ENCODE measurements around the gene NANP. TPM values are rescaled to one million over a fixed set of nuclear protein-coding genes. Genes with fewer than 3 reads are reported as not detected.

NANP gene
- total and polyA plus RNA-seq, 9 of the 15 experiments (the other 6 are each of a cell fraction or from before 2014, with no cell fraction given), result 5.4 to 8.4 (median 6.9) TPM

DNA sequence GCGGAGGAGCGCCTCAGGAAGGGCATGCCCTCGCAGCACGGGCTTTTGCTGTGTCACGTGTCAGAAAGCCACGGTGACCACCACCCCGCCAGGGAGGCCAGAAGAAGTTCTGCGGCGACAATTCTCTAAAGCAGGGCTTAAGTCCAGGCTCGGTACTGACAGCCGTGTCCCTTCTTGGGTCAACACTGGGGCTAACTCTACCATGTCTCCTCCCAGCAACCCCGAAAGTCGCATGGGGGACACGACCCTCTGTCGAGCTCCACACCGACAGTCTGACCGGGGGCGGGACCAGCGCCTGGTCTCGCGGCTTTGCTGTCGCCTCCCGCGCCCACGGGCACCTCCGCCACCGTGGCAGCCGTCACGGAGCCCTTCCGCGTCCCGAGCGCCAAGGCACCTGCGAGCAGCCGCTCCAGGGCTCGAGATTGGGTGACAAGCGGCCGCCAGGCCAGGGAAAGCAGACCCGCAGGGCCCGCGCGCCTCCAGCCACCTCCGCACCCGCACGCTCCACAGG lies 534 bp downstream of the NANP start:
- Histone ChIP-seq H3K9me1 (ENCODE audit: control insufficient read depth, insufficient read depth, low read length) (no peaks in the 10 kb centered on the region), H3K79me2 (ENCODE audit: control insufficient read depth, insufficient read depth, low read length) (peaks cover 69% of the 10 kb centered on the region), H3K36me3 (ENCODE audit: control insufficient read depth, insufficient read depth, low read length) (peaks cover 13% of the 10 kb centered on the region; the same call in 2 of the 3 replicates), H3K4me2 (ENCODE audit: insufficient read depth, low read length) (peak overlapping the region; percentile 90), H3K4me1 (replicated peaks in 1 of 2; ENCODE audit: control insufficient read depth in 2 of 2, insufficient read depth in 2 of 2, low read length in 2 of 2) (peaks cover 8 to 21% of the 10 kb centered on the region in 2 experiments; a peak in 4 of 5 replicates), H4K20me1 (replicated peaks; ENCODE audit: control insufficient read depth, insufficient read depth, low read length) (no peaks in the 10 kb centered on the region), H3K9ac (ENCODE audit: insufficient read depth in 1 of 2, low read depth in 2 of 2, low read length in 2 of 2) (peak overlapping the region; percentile 91 to 98), H3K27me3 (ENCODE audit: control insufficient read depth in 2 of 2, insufficient read depth in 2 of 2, low read length in 2 of 2) (no peaks in the 10 kb centered on the region), H3K9me3 (replicated peaks; ENCODE audit: control insufficient read depth, insufficient read depth, low read depth, low read length) (no peaks in the 10 kb centered on the region), H3K4me3 (peak overlapping the region; percentile 59), H3K27ac (ENCODE audit: extremely low read depth, low read depth, low read length) (peak overlapping the region; percentile 94), H2AFZ (ENCODE audit: low read depth, low read length) (peak overlapping the region; percentile 71)
- peak in 2 of 4 experiments; percentile 33 to 53 for DNase-seq (ENCODE audit: extremely low read depth in 1 of 4, low spot score in 3 of 4)
- WGBS (ENCODE audit: insufficient coverage, low coverage, missing lambda C conversion rate), result 1% methylated on average over 38 of the region's 45 CpGs
- intact Hi-C loops (cut with micrococcal nuclease), result loop anchor here (5.0 kb wide), 1 partner anchor 74 kb away; the partner anchor contains the start of gene ZNF337
- in situ Hi-C loops (cut with MboI), result no loop called here
- peak; percentile 57 for ATAC-seq
- ChIA-PET POLR2A (no interaction called here), CTCF (ENCODE audit: low intra/inter-chr PET ratio) (no interaction called here)
- no peak for FAIRE-seq
- no TSS peak for BruUV-seq (replicated peaks)
- 0 out of 2 replicates have a peak, but pooled peaks have one; percentile 17 for TF ChIP-seq ESRRA (IDR thresholded peaks at IDR 0.05; ENCODE audit: borderline replicate concordance, low read depth)
- TF ChIP-seq, protein P1, sequence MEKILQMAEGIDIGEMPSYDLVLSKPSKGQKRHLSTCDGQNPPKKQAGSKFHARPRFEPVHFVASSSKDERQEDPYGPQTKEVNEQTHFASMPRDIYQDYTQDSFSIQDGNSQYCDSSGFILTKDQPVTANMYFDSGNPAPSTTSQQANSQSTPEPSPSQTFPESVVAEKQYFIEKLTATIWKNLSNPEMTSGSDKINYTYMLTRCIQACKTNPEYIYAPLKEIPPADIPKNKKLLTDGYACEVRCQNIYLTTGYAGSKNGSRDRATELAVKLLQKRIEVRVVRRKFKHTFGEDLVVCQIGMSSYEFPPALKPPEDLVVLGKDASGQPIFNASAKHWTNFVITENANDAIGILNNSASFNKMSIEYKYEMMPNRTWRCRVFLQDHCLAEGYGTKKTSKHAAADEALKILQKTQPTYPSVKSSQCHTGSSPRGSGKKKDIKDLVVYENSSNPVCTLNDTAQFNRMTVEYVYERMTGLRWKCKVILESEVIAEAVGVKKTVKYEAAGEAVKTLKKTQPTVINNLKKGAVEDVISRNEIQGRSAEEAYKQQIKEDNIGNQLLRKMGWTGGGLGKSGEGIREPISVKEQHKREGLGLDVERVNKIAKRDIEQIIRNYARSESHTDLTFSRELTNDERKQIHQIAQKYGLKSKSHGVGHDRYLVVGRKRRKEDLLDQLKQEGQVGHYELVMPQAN (IDR thresholded peaks at IDR 0.05; ENCODE audit: borderline replicate concordance), result 0 out of 2 replicates have a peak, but pooled peaks have one; percentile 19
- 0 out of 2 replicates have a peak, but pooled peaks have one; percentile 4 for TF ChIP-seq MAFG (tag; conservative IDR thresholded peaks at IDR 0.05)
- no peak for TF ChIP-seq MYBL2 (IDR thresholded peaks at IDR 0.05; ENCODE audit: low read depth)
- TF ChIP-seq MYBL2 (CRISPR knock-in tag; IDR thresholded peaks at IDR 0.05; ENCODE audit: borderline replicate concordance), result no peak
- TF ChIP-seq PTTG1 (tag; IDR thresholded peaks at IDR 0.05; ENCODE audit: low read depth), result no peak
- no peak for TF ChIP-seq KDM4B (IDR thresholded peaks at IDR 0.05; ENCODE audit: borderline replicate concordance in 2 of 2, low read depth in 1 of 2)
- TF ChIP-seq ZNF785 (CRISPR knock-in tag; IDR thresholded peaks at IDR 0.05), result no peak
- TF ChIP-seq TGIF2 (CRISPR knock-in tag; IDR thresholded peaks at IDR 0.05), result no peak
- TF ChIP-seq BHLHE40 (IDR thresholded peaks at IDR 0.05; ENCODE audit: low read length), result peak; percentile 83
- peak; percentile 60 for TF ChIP-seq RBM22 (IDR thresholded peaks at IDR 0.05; ENCODE audit: low read depth, low read length, poor library complexity, severe bottlenecking)
- TF ChIP-seq PCBP1 (IDR thresholded peaks at IDR 0.05; ENCODE audit: low read depth, low read length, poor library complexity, severe bottlenecking), result no peak
- TF ChIP-seq, protein P2, sequence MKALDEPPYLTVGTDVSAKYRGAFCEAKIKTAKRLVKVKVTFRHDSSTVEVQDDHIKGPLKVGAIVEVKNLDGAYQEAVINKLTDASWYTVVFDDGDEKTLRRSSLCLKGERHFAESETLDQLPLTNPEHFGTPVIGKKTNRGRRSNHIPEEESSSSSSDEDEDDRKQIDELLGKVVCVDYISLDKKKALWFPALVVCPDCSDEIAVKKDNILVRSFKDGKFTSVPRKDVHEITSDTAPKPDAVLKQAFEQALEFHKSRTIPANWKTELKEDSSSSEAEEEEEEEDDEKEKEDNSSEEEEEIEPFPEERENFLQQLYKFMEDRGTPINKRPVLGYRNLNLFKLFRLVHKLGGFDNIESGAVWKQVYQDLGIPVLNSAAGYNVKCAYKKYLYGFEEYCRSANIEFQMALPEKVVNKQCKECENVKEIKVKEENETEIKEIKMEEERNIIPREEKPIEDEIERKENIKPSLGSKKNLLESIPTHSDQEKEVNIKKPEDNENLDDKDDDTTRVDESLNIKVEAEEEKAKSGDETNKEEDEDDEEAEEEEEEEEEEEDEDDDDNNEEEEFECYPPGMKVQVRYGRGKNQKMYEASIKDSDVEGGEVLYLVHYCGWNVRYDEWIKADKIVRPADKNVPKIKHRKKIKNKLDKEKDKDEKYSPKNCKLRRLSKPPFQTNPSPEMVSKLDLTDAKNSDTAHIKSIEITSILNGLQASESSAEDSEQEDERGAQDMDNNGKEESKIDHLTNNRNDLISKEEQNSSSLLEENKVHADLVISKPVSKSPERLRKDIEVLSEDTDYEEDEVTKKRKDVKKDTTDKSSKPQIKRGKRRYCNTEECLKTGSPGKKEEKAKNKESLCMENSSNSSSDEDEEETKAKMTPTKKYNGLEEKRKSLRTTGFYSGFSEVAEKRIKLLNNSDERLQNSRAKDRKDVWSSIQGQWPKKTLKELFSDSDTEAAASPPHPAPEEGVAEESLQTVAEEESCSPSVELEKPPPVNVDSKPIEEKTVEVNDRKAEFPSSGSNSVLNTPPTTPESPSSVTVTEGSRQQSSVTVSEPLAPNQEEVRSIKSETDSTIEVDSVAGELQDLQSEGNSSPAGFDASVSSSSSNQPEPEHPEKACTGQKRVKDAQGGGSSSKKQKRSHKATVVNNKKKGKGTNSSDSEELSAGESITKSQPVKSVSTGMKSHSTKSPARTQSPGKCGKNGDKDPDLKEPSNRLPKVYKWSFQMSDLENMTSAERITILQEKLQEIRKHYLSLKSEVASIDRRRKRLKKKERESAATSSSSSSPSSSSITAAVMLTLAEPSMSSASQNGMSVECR (CRISPR knock-in tag; IDR thresholded peaks at IDR 0.05), result peak; percentile 48; the same call in 1 of the 2 replicates
- peak; percentile 79 for TF ChIP-seq CHD1 (IDR thresholded peaks at IDR 0.05; ENCODE audit: low read length)
- no peak for TF ChIP-seq CBFA2T2 (conservative IDR thresholded peaks at IDR 0.05)
- TF ChIP-seq TEAD1 (CRISPR knock-in tag; IDR thresholded peaks at IDR 0.05), result no peak
- 0 out of 2 replicates have a peak, but pooled peaks have one; percentile 21 for TF ChIP-seq ZNF431 (CRISPR knock-in tag; IDR thresholded peaks at IDR 0.05)
